Retinal pigment epithelial cell (primary cell): Measurements from ENCODE around the gene SRRM2.

Experiments
- DNase-seq: peaks from one replicate; pipeline ENCODE4 v3.0.0-alpha.2; 2010; ENCODE audit warnings: low read depth
- H3K4me3 ChIP-seq: 2 replicates; pipeline ENCODE4 v1.5.1; 2011; ENCODE audit warnings: mild to moderate bottlenecking, low read length, control low read depth, moderate library complexity
- CTCF ChIP-seq: conservative IDR thresholded peaks from 2 replicates; pipeline ENCODE4 v1.5.1; 2011; ENCODE audit warnings: low read depth, low read length, control low read depth, inconsistent platforms

The SRRM2 gene

GRCh38 chr16:2745961-2746360 is 6.5 kb upstream of the SRRM2 start:
- TF ChIP-seq CTCF = no peak
- no peak overlapping the region for H3K4me3 ChIP-seq
- DNase-seq = no peak

- H3K4me3 ChIP-seq = no peak overlapping the region
- DNase-seq = no peak
- no peak for TF ChIP-seq CTCF
These were observed 3.5 kb upstream of the SRRM2 start for GRCh38 chr16:2748757-2749455.

GRCh38 chr16:2749476-2749875 is 3.0 kb upstream of the SRRM2 start:
- DNase-seq = no peak
- H3K4me3 ChIP-seq = no peak overlapping the region
- TF ChIP-seq CTCF = no peak

GRCh38 chr16:2749936-2750335 is 2.5 kb upstream of the SRRM2 start:
- H3K4me3 ChIP-seq = no peak overlapping the region
- TF ChIP-seq CTCF = no peak
- DNase-seq = no peak

GRCh38 chr16:2751577-2752034 is 832 bp upstream of the SRRM2 start:
- DNase-seq = no peak
- no peak for TF ChIP-seq CTCF
- peak overlapping the region; percentile 94 for H3K4me3 ChIP-seq

- peak; percentile 17 for DNase-seq
- H3K4me3 ChIP-seq = peak overlapping the region; percentile 94
- TF ChIP-seq CTCF = no peak
These were observed 653 bp downstream of the SRRM2 start for GRCh38 chr16:2752850-2753732.

- TF ChIP-seq CTCF = peak; percentile 7
- peak overlapping the region; percentile 94 for H3K4me3 ChIP-seq
These were observed 1.2 kb downstream of the SRRM2 start for GRCh38 chr16:2753733-2754020.

More at GRCh38 chr16:2753733-2754020, 1.2 kb downstream of the SRRM2 start:
- no peak for DNase-seq
